Epithelial cell of esophagus (primary cell): ENCODE measurements around the gene ZCCHC7.
"Not testable (repeated sequence)": the region's sequence is repeated elsewhere in the genome, so short reads cannot be mapped to it uniquely, and the experiment has no call there.

Experiments used
- DNase-seq: peaks from one replicate; pipeline ENCODE4 v3.0.0; 2010; ENCODE audit warnings: low read depth
- H3K4me3 ChIP-seq: 2 replicates; pipeline ENCODE4 v1.5.1; 2011; ENCODE audit warnings: mild to moderate bottlenecking, low read length, control low read depth
- TF ChIP-seq, protein P1 (sequence below): IDR thresholded peaks from 2 replicates; pipeline ENCODE4 v1.5.1; 2011; ENCODE audit warnings: low read depth, mild to moderate bottlenecking, low read length, control low read depth, inconsistent platforms; ENCODE audit not compliant: insufficient read depth; ENCODE audit errors: missing control alignments

The ZCCHC7 gene

DNA sequence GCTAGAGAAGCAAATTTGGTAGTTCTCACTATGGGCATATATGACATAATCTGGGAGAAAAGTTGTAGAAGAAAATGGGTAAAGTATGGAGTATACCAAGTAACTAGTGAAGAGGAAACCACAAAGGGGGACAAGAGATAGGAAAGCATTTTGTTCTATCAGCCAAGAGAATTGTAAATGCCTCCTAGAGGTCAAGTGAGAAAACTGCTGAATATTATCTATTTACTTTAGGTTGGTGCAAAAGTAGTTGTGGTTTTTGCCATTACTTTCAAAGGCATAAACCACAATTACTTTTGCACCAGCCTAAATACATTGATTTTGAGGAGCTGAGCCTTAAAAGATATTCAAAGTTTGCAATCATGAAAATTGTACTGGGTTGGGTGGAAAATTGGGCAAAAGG lies 175.4 kb downstream of the ZCCHC7 start:
- no peak for DNase-seq
- H3K4me3 ChIP-seq: no peak overlapping the region
- TF ChIP-seq, protein P1, sequence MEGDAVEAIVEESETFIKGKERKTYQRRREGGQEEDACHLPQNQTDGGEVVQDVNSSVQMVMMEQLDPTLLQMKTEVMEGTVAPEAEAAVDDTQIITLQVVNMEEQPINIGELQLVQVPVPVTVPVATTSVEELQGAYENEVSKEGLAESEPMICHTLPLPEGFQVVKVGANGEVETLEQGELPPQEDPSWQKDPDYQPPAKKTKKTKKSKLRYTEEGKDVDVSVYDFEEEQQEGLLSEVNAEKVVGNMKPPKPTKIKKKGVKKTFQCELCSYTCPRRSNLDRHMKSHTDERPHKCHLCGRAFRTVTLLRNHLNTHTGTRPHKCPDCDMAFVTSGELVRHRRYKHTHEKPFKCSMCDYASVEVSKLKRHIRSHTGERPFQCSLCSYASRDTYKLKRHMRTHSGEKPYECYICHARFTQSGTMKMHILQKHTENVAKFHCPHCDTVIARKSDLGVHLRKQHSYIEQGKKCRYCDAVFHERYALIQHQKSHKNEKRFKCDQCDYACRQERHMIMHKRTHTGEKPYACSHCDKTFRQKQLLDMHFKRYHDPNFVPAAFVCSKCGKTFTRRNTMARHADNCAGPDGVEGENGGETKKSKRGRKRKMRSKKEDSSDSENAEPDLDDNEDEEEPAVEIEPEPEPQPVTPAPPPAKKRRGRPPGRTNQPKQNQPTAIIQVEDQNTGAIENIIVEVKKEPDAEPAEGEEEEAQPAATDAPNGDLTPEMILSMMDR: no peak

DNA sequence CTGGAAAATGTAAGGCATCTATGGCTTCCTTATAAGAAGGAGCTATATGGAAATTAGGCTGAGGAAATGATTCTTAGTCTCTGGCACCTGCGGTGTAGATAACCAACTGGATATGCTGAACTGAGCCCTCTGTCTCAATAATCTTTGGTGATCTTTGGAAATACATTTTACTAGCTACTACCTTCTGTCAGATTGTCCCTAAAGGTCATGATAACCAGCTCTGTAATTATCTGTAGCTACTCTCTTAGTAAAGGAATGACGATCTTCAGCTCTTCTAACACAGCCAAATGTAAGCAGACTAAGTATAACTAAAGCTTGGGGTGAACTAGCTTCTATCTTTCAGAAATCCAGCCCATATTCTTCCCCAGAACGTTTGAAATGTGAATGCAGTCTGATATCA lies 177.2 kb downstream of the ZCCHC7 start:
- H3K4me3 ChIP-seq: no peak overlapping the region
- TF ChIP-seq, protein P1: no peak
- DNase-seq: no peak

DNA sequence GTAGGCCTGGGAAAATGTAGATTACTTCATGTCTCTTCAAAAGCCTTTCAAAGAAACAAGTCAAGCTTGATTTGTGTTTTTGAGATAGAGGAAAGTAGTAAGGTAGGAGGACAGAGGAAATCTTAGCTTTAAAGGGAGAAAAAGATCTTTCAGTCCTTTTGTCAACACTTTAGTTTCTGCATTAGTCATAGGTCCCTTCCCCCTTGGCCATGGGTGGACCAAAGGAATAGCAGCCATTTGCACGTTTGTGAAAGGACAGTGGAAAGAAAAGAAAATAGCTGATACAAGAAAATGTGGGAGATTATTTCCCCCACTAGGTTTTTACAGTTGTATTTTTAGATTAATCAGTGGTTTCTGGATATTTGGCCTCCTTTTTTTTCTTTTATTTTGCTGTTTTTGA lies 180.2 kb downstream of the ZCCHC7 start:
- H3K4me3 ChIP-seq: no peak overlapping the region
- TF ChIP-seq, protein P1: no peak
- DNase-seq: peak; percentile 48

DNA sequence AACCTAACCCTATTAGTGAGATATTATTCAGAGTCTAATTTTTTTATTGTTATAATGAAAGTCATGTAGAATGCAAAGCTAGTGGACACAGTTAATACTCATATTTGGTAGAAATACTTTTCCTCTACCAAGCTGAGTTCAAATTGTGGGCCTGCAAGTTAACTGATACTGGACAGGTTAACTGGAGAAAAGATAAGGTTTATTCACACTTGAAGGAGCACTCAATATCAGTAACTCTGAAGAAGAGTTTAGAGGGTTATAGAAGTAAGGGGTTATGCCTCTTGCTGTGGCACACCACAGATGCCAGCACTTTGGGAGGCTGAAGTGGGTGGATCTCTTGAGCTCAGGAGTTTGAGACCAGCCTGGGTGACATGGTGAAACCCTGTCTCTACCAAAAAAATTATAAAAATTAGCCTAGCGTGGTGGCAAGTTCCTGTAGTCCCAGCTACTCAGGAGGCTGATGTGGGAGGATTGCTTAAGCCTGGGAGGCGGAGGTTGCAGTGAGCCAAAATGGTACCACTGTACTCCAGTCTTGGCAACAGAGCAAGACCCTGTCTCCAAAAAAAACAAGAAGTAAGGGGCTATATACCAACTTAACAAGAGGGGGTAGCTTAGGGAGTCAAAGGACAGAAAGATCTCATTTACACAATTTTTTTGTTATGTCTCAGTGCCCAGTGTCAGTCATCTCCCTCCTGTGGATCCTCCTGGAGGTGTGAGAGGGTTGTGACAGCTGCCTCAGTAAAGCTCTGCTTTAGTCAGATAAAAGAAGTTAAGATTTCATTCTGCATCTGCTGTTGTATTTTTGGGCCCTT lies 180.9 kb downstream of the ZCCHC7 start:
- TF ChIP-seq, protein P1: peak; percentile 18
- no peak for DNase-seq
- no peak overlapping the region for H3K4me3 ChIP-seq

DNA sequence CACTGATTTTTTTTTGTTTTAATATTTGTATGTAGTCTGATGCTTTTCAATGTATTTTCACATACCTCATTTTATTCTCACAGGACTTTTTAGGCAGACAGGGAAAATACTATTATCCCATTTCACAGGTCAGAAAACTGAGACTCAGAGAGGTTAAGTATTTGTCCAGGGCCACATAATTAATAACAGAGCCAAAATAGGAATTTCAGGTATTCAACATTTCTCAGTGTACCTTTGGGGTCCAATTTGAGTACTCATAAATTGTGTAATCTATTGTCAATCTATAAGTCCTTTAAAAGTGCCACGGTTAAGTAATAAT lies 181.4 kb downstream of the ZCCHC7 start:
- TF ChIP-seq, protein P1: no peak
- H3K4me3 ChIP-seq: no peak overlapping the region
- no peak for DNase-seq

DNA sequence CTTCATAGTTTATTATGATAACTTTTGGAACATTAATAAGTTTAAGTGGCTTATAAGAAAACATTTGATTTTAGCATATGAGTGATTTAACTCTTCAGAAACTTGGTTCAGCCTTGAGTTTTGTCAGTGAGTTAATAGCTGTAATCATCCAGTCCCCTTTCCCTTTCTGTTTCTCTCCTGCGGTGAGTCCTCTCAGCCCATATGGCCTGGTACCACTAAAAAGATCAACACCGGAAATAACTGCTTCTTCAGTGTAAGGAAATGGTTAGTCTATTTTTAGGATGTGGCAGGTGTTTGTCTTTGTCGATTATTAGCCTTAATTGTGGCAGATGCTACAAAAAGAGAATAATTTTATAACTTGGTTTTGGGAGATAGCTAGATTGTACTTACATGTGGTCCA lies 181.9 kb downstream of the ZCCHC7 start:
- TF ChIP-seq, protein P1: no peak
- no peak overlapping the region for H3K4me3 ChIP-seq
- DNase-seq: no peak

DNA sequence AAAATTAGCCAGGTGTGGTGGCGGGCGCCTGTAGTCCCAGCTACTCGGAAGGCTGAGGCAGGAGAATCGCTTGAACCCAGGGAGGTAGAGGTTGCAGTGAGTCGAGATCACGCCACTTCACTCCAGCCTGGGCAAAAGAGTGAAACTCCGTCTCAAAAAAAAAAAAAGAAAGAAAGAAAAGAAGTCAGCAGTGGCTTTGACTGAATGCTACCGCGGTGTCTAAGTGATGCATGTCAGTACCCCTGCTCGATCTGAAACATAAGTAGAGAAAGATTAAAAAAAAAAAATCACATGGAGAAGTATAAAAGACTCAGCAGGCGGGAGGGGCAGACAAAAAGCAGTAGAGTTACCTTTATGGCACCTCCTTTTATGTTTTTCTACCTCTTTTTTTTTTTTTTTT lies 182.9 kb downstream of the ZCCHC7 start:
- H3K4me3 ChIP-seq, DNase-seq: not testable (repeated sequence)

DNA sequence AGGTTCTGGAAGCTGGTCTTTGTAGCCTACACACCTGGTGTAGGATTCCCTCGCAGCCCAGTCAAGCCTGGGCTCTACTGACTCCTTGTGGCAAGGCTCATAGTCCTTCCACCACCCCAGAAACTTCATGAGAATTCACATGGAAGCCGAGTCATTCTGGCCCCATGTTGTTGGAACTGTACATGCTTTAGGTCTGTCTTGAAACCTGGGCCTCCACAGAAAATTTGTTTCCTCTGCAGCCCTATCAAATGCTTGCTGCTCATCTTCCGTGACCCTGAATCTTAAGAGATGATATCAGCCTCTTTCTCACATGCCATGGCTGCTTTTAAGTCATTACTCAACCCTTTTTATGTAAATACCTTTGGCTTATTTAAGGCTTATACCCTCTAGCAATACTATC lies 188.8 kb downstream of the ZCCHC7 start:
- TF ChIP-seq, protein P1: peak; percentile 31
- DNase-seq: peak; percentile 41
- no peak overlapping the region for H3K4me3 ChIP-seq
